Suprapubic skin (tissue), 3 donors: ENCODE results near the gene CRYZL1.

Experiments used
- CTCF ChIP-seq, 2 donors: fragments of 200-600 bp in 1 of 2; fragments of 450-650 bp in 1 of 2; sonication (generic) in 1 of 2; IDR thresholded peaks; one replicate each; pipeline ENCODE4 v1.5.1; 2016 to 2019; ENCODE audit warnings: antibody characterized with exemption in 2 of 2, mild to moderate bottlenecking in 1 of 2, moderate library complexity in 1 of 2
- POLR2AphosphoS5 ChIP-seq, 3 donors: sonication (generic); formaldehyde crosslinking; IDR thresholded peaks; one replicate each; pipeline ENCODE4 v1.6.1; 2017; ENCODE audit warnings: antibody characterized with exemption in 3 of 3

GRCh38 chr21:33648555-33648954, 7.0 kb upstream of the CRYZL1 start:
- TF ChIP-seq CTCF (IDR thresholded peaks at IDR 0.05) (no peak), POLR2AphosphoS5 (IDR thresholded peaks at IDR 0.05) (no peak)
